Body of pancreas (tissue), 4 donors: ENCODE results near the gene MYO1G.

ENCODE experiments used
- CTCF ChIP-seq, 7 experiments: fragments of 450-650 bp in 4 of 7; fragments of 200-600 bp in 3 of 7; sonication (generic) in 3 of 7; IDR thresholded peaks; one replicate each; pipeline ENCODE4 v1.5.1; 2016 to 2019; ENCODE audit warnings: antibody characterized with exemption in 7 of 7
- POLR2A ChIP-seq, 3 donors: fragments of 450-650 bp; IDR thresholded peaks; one replicate each; pipeline ENCODE4 v1.6.1; 2016; ENCODE audit warnings: antibody characterized with exemption in 3 of 3, mild to moderate bottlenecking in 2 of 3

- TF ChIP-seq CTCF (IDR thresholded peaks at IDR 0.05) = no peak
- TF ChIP-seq POLR2A (IDR thresholded peaks at IDR 0.05) = no peak
Measured at GRCh38 chr7:44936322-44936721, 42.5 kb downstream of the MYO1G start.
